Heart right ventricle (tissue), 16 donors: ENCODE results near the gene RFTN1. TPM values are rescaled to one million over a fixed set of nuclear protein-coding genes. Genes with fewer than 3 reads are reported as not detected.

Experiments used
- ATAC-seq, 8 donors: fragments of 200-7000 bp; cut with Tn5 transposase; one replicate each; pipeline ENCODE4 v1.9.1; 2020; ENCODE audit warnings: mild to moderate bottlenecking in 8 of 8, moderate library complexity in 8 of 8, moderate number of reproducible peaks in 1 of 8
- DNase-seq, 2 donors: peaks; one replicate each; pipeline ENCODE4 v3.0.0-alpha.2; 2020
- H3K27ac ChIP-seq, 10 donors: fragments of 200-600 bp; sonication (generic) in 2 of 10; one replicate each; pipeline versions ENCODE4 v1.5.0 to v1.8.0; 2020 to 2022; ENCODE audit warnings: mild to moderate bottlenecking in 3 of 10
- H3K27me3 ChIP-seq, 7 donors: fragments of 200-600 bp; one replicate each; pipeline ENCODE4 v1.8.0; 2021 to 2022; ENCODE audit warnings: mild to moderate bottlenecking in 2 of 7
- H3K36me3 ChIP-seq, 9 donors: fragments of 200-600 bp; sonication (generic) in 1 of 9; one replicate each; pipeline versions ENCODE4 v1.5.0 to v1.8.0; 2020 to 2022; ENCODE audit warnings: mild to moderate bottlenecking in 2 of 9
- H3K4me1 ChIP-seq, 9 donors: fragments of 200-600 bp; sonication (generic) in 1 of 9; one replicate each; pipeline versions ENCODE4 v1.5.0 to v1.8.0; 2020 to 2022; ENCODE audit warnings: mild to moderate bottlenecking in 4 of 9
- H3K4me3 ChIP-seq, 10 donors: fragments of 200-600 bp; sonication (generic) in 2 of 10; one replicate each; pipeline versions ENCODE4 v1.5.0 to v1.8.0; 2020 to 2022; ENCODE audit warnings: mild to moderate bottlenecking in 7 of 10, moderate library complexity in 2 of 10
- H3K9me3 ChIP-seq, 11 donors: fragments of 200-600 bp in 10 of 11; sonication (generic) in 2 of 11; one replicate each; pipeline versions ENCODE4 v1.5.0 to v1.8.0; 2013 to 2022; ENCODE audit warnings: mild to moderate bottlenecking in 2 of 11, control low read depth in 1 of 11, moderate library complexity in 1 of 11
- CTCF ChIP-seq, 9 donors: fragments of 200-600 bp; sonication (generic) in 2 of 9; IDR thresholded peaks; one replicate each; pipeline versions ENCODE4 v1.5.0 to v1.8.0; 2021 to 2022; ENCODE audit warnings: antibody characterized with exemption in 9 of 9, mild to moderate bottlenecking in 5 of 9, moderate library complexity in 1 of 9
- WGBS, 2 donors: extraction: QIAGEN DNeasy Blood & Tissue Kit; methylation state at CpG; one replicate each; pipeline ENCODE4 v1.1.7; 2013; ENCODE audit warnings: inconsistent platforms in 1 of 2; 5-methylcytosine and 5-hydroxymethylcytosine counted together
- intact Hi-C, 10 donors: fragments of 100-400 bp; cut with DNase I; formaldehyde crosslinking; loops; one replicate each; pipeline versions ENCODE4 v1.11.1 to v1.14.2; 2022
- polyA plus RNA-seq, 2 donors: library from polyadenylated mRNA; stranded (reverse); fragments of 200-250 nt; gene quantifications; one replicate each; pipeline ENCODE4 v1.2.3, GENCODE V29; 2013
- total RNA-seq, 10 donors: library from RNA; stranded (reverse); fragmentation: NEBNext Ultra II Directional in 3 of 10; extraction: Animal tissue kit (Norgen Biotek cat#: 25700) in 3 of 10; gene quantifications; one replicate each; pipeline versions ENCODE4 v1.2.1 to v1.2.4, GENCODE V29; 2021 to 2023
- donor health status: Arrhythmogenic right ventricular cardiomyopathy.
- donor health status: ischemic (EF 13 %, LVEDD 7.1; RV severe dilation, severe dysfunction).
- donor health status: healthy with polysubstance abuse.
- donor health status: DM: no; HTN: yes; CAD: no.
- donor health status: DM: no; HTN: no; CAD: no.
- donor health status: ischemic (EF 25% LVEDD 6.9; RV normal size, moderate dysfunction).
- donor health status: ischemic (EF 25% LVEDD 5.7; RV mildly dilated, moderate dysfunction).
- donor health status: healthy.
- donor health status: DM: yes; HTN: yes; CAD: no.
- donor health status: Ischemic cardiomyopathy.
- donor health status: ischemic (EF 35%, LVEDD 5.7; RV mildly dilated, moderate dysfunction).
- donor health status: nonischemic (EF 11% LVEDD 7.7; RV severe dilation, severe dysfunction).
- donor health status: DM: yes; HTN: yes; CAD: no.
- donor health status: PGD.
- donor health status: ischemic (EF 29% LVEDD 5.4; RV normal size, mild dysfunction).
- donor health status: nonischemic (EF 23%, LVEDD 6.1; RV moderate dilation, normal function).

RFTN1 gene
- total and polyA plus RNA-seq, 12 donors, result 17.4 to 32.2 (median 24.0) TPM

GRCh38 chr3:16499351-16499750 is 14.1 kb downstream of the RFTN1 start:
- Histone ChIP-seq H3K27me3 (no peaks in the 10 kb centered on the region), H3K27ac (no peak overlapping the region), H3K4me1 (peaks cover 9 to 88% (median 49%) of the 10 kb centered on the region in 9 donors), H3K36me3 (peaks cover 0 to 23% (median 0%) of the 10 kb centered on the region in 9 donors), H3K4me3 (no peak overlapping the region), H3K9me3 (peaks cover 0 to 4% (median 0%) of the 10 kb centered on the region in 11 donors)
- no peak for TF ChIP-seq CTCF (IDR thresholded peaks at IDR 0.05)
- intact Hi-C loops, result no loop called here
- no peak for DNase-seq
- ATAC-seq, result no peak
- 92 to 98% methylated on average over 4 of the region's 4 CpGs for WGBS, 2 donors

- DNase-seq (no peak), ATAC-seq (no peak)
- Histone ChIP-seq H3K36me3 (peaks cover 0 to 23% (median 0%) of the 10 kb centered on the region in 9 donors), H3K4me1 (peaks cover 7 to 81% (median 45%) of the 10 kb centered on the region in 9 donors), H3K27ac (no peak overlapping the region), H3K9me3 (peaks cover 0 to 4% (median 0%) of the 10 kb centered on the region in 11 donors), H3K4me3 (no peak overlapping the region), H3K27me3 (no peaks in the 10 kb centered on the region)
- intact Hi-C loops, result no loop called here
- 70 to 73% methylated on average over 5 of the region's 5 CpGs for WGBS, 2 donors
- no peak for TF ChIP-seq CTCF (IDR thresholded peaks at IDR 0.05)
These were observed 15.2 kb downstream of the RFTN1 start for GRCh38 chr3:16498130-16498890.

GRCh38 chr3:16496408-16497222 is 16.9 kb downstream of the RFTN1 start:
- ATAC-seq, result peak in 4 of 8 donors; percentile 28 to 43 (median 36)
- Histone ChIP-seq H3K36me3 (peaks cover 0 to 39% (median 7%) of the 10 kb centered on the region in 9 donors), H3K9me3 (peaks cover 0 to 4% (median 0%) of the 10 kb centered on the region in 11 donors), H3K27me3 (no peaks in the 10 kb centered on the region), H3K4me1 (peaks cover 5 to 73% (median 40%) of the 10 kb centered on the region in 9 donors), H3K4me3 (no peak overlapping the region), H3K27ac (peak overlapping the region in 1 of 10 donors; percentile 1)
- intact Hi-C loops, result no loop called here
- DNase-seq, result no peak
- 81 to 82% methylated on average over 10 of the region's 10 CpGs for WGBS, 2 donors
- no peak for TF ChIP-seq CTCF (IDR thresholded peaks at IDR 0.05)

GRCh38 chr3:16496008-16496407 is 17.5 kb downstream of the RFTN1 start:
- Histone ChIP-seq H3K27ac (peak overlapping the region in 1 of 10 donors; percentile 1), H3K36me3 (peaks cover 0 to 41% (median 7%) of the 10 kb centered on the region in 9 donors), H3K27me3 (no peaks in the 10 kb centered on the region), H3K4me3 (no peak overlapping the region), H3K9me3 (peaks cover 0 to 4% (median 0%) of the 10 kb centered on the region in 11 donors), H3K4me1 (peaks cover 5 to 70% (median 40%) of the 10 kb centered on the region in 9 donors)
- WGBS, 2 donors, result 92 to 94% methylated on average over 2 of the region's 2 CpGs
- no peak for TF ChIP-seq CTCF (IDR thresholded peaks at IDR 0.05)
- intact Hi-C loops, result no loop called here
- DNase-seq, result no peak
- peak in 1 of 8 donors; percentile 7 for ATAC-seq
